WTC11 (cell line): Measurements from ENCODE around the gene VPS33B.

Source experiments
- ATF6 ChIP-seq: sonication (generic); formaldehyde crosslinking; IDR thresholded peaks from 2 replicates; pipeline ENCODE4 v1.8.1; 2023; ENCODE audit warnings: mild to moderate bottlenecking, missing genetic modification reagents
- CTCF ChIP-seq: fragments of 200-600 bp; IDR thresholded peaks from 2 replicates; pipeline ENCODE4 v1.8.0; 2022; ENCODE audit warnings: antibody characterized with exemption
- E2F4 ChIP-seq: sonication (generic); formaldehyde crosslinking; IDR thresholded peaks from 2 replicates; pipeline ENCODE4 v1.8.1; 2022; ENCODE audit warnings: low read depth, mild to moderate bottlenecking, moderate library complexity, missing genetic modification reagents, borderline replicate concordance
- ETV6 ChIP-seq: sonication (generic); formaldehyde crosslinking; IDR thresholded peaks from 2 replicates; pipeline ENCODE4 v1.8.1; 2022; ENCODE audit warnings: mild to moderate bottlenecking, missing genetic modification reagents
- FOXJ3 ChIP-seq: sonication (generic); formaldehyde crosslinking; IDR thresholded peaks from 2 replicates; pipeline ENCODE4 v1.9.0; 2021; ENCODE audit warnings: missing genetic modification reagents, mild to moderate bottlenecking, borderline replicate concordance
- IRF2 ChIP-seq: sonication (generic); formaldehyde crosslinking; IDR thresholded peaks from 2 replicates; pipeline ENCODE4 v1.8.0; 2022; ENCODE audit warnings: low read depth, missing genetic modification reagents, borderline replicate concordance
- MLX ChIP-seq: sonication (generic); formaldehyde crosslinking; IDR thresholded peaks from 2 replicates; pipeline ENCODE4 v1.8.1; 2023; ENCODE audit warnings: mild to moderate bottlenecking, missing genetic modification reagents, moderate library complexity
- MXD4 ChIP-seq: fragments of 250-450 bp; sonication (Bioruptor Pico); IDR thresholded peaks from 2 replicates; pipeline ENCODE4 v1.8.0; 2021; ENCODE audit warnings: mild to moderate bottlenecking, moderate library complexity, borderline replicate concordance
- ZMAT4 ChIP-seq: fragments of 250-450 bp; sonication (Bioruptor Pico); IDR thresholded peaks from 2 replicates; pipeline ENCODE4 v1.9.0; 2021; ENCODE audit warnings: mild to moderate bottlenecking

GRCh38 chr15:90962021-90962420 is 60.4 kb downstream of the VPS33B start:
- TF ChIP-seq MLX (CRISPR knock-in tag) (no peak), CTCF (no peak), MXD4 (CRISPR knock-in tag) (no peak), E2F4 (no peak), IRF2 (CRISPR knock-in tag) (no peak), FOXJ3 (CRISPR knock-in tag) (no peak), ATF6 (no peak), ZMAT4 (CRISPR knock-in tag) (no peak), ETV6 (CRISPR knock-in tag) (no peak)
